Posterior cingulate gyrus (tissue), 11 donors: Measurements from ENCODE around the gene TMEM39B.
"Not testable (repeated sequence)": the region's sequence is repeated elsewhere in the genome, so short reads cannot be mapped to it uniquely, and the experiment has no call there.

Source experiments
- DNase-seq, 10 donors: peaks; one replicate each; pipeline versions ENCODE4 v3.0.0 to v3.0.0-alpha.2; 2020 to 2021; ENCODE audit warnings: mixed read lengths in 3 of 10
- intact Hi-C: fragments of 100-400 bp; cut with DNase I; formaldehyde crosslinking; loops from one replicate; pipeline ENCODE4 v1.15.1; 2023

TMEM39B gene

DNA sequence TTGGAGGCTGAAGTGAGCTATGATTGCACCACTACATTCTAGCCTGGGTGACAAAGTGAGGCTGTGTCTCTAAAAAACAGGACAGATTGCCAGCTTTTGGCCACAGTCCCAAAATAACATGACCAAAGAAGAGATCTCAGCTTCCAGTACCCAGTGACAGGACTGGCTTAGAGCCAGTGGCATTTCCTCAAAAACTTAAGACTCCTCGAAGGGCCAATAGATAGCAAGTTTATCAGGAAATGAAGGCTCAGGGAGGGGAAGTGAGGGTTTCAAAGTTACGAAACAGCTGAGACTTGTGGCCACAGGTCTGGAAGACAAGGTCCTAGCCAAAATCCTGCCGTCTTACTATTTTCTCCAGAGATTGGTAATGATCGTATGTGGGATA is 6.3 kb upstream of the TMEM39B start:
- intact Hi-C loops: loop anchor here (10.0 kb wide), 1 partner anchor 402 kb away; no protein-coding TSS in a partner anchor
- no peak for DNase-seq

DNA sequence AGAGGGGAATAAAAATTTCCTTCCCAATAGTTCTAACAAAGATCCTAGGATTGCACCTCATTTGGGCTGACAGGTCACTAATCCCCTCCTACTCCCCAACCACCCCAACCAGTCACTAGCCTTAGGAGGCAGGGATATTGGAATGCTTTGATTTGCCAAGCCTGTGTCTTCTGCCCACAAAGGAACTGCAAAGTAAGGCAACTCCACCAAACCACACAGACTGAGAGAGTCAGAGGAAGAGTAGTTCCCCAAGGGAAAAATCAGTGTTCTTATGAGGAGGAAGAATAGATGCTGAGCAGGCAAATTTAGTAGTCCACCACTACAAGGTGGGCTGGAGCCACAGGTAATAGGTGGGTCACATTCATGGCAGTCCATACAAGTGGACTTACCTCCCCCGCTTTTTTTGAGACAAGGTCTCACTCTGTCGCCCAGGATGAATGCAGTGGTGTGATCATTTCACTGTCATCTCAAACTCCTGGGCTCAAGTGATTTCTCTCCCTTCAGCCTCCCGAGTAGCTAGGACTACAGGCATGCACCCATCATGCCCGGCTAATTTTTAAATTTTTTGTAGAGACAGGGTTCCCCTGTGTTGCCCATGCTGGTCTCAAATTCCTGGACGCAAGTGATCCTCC is 3.7 kb upstream of the TMEM39B start:
- intact Hi-C loops: loop anchor here (10.0 kb wide), 1 partner anchor 404 kb away; no protein-coding TSS in a partner anchor

DNA sequence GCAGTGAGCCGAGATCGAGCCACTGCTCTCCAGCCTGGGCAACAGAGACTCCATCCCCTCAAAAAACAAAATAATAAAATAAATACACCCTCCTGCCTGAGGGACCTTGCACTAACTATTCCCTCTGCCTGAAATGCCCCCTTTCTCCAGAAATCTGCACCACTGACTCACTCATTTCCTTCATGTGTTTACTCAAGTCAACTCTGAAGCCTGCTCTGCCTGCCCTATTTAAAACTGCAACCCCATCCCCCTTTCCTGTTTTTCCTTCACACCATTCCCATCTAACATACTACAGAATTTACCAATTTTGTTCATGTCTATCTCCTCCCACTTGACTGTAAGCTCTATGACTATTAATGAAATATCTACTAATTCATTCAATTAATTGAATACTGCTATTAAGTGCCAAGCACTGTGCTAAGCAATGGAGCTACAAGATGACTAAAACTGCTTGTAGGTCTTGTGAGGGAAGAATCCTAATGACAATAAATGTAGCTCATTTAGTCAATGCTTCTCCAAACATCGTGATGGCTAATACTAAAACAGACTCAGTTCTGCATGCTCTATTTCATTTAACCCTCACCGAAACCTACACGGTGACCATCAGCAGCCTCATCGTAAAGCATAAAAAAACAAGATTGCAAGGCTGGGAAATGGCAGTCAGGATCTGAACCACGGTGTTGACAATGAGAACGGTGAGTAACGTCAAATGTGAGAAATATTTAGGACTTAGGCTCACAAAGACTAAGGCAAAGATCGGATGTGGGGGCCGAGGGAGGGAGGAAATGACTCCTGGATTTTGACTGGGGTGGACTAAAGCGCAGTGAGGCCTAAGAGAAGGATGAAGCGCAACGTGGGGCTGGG is 749 bp upstream of the TMEM39B start:
- intact Hi-C loops: loop anchor here (2.0 kb wide), 2 partner anchors 35 to 59 kb away; partner anchors contain the start of gene KHDRBS1
- DNase-seq: peak in 1 of 10 donors; percentile 24

More for the DNA sequence above, 3.7 kb upstream of the TMEM39B start:
- no peak for DNase-seq

DNA sequence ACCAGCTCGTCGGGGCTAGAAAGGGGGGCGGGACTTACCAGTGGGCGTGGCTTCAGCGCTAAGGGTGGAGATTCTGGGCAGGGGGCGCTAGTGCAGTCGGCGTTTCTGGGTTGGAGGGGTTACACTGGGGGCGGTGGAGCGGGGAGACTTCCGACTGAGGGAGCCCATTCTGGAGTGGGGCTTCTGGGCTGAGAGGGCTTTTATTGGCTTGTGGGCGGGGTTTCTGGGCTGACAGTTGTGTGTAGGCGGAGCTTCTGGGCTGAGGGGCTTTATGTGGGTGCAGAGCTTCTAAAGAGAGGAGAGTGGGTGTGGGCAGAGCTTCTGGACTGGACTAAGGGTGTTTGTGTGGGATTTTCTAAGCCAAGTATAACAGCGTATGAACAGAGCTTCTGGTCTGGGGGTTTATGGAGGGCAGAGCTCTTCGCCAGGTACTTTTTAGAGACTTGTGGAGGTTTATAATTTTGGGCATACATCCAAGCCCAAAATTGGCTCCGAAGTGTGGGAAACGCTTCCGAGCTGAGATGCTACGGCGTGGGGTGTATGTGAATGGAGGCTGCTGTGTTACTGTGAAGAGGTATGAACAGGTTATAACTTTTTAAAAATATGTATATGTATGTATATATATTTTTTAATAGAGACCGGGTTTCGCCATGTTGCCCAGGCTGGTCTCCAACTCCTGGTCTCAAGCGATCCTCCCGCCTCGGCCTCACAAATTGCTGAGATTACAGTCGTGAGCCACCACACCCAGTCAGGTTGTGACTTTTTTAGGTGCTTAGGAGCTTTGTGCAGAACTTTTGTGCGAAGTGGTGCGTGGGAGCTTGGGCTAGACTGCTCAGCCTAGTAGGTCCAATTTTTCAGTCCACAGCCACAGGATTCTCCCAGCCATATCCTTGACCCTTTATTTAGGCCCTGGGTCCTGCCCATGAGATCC is 825 bp downstream of the TMEM39B start:
- DNase-seq: peak in 3 of 10 donors; percentile 54 to 83 (median 76)
- intact Hi-C loops: loop anchor here (2.0 kb wide), 2 partner anchors 33 to 61 kb away; partner anchors contain the start of gene KHDRBS1

DNA sequence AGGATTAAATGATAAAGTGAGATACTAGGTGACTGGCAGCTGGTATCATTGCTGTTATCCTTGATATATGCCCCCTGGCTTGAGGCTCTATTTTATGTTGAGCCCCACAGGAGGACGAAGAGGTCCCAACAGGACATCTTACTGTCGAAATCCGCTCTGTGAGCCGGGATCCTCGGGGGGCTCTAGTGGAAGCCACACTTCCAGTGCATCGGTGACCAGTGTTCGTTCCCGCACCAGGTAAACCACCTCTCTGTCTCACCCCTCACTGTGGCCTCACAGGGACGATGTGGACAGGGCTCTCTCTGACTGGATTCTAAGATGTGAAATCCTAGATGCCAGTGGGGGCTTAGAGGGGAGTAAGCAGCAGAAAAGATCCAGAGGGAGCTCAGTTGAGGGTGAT is 2.1 kb downstream of the TMEM39B start:
- intact Hi-C loops: no loop called here
- peak in 1 of 10 donors; percentile 57 for DNase-seq

DNA sequence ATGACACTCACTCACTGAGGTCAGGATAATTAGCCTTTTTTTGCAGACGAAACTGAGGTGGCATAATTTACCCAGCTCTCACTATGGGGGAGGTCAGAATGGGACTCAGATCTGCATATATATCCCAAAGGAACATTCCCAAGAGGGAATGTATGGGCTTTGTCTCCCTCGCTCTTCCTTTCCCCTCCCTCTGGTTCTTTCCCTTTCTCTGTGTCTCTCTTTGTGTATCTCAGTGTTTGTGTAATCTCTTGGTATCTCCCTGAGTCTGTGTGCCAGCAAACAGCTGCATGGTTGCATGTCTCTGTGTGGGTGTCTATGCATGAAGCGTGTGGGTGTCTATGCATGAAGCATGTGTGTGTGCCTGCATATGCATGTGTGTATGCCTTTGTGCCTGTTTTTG is 4.7 kb downstream of the TMEM39B start:
- intact Hi-C loops: no loop called here

DNA sequence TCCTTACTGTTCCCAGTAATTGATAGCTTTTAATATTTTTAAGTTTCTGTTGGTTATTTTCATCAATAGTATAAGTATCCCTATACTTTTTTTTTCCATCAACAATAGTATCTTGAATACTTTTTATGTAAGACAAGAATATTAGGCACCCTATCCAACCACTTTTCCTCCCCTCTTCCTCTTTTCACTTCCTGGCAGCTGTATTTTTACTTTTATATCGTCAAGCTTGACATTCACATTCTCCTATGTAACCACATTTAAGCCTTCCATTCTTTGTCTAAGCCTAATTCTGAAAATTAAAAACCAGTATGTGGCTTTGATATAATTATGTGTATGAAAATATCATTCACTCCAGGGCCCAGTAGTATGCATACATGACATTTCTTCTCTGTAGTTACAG is 9.3 kb downstream of the TMEM39B start:
- intact Hi-C loops: no loop called here

More for the DNA sequence above, 4.7 kb downstream of the TMEM39B start:
- DNase-seq: peak in 1 of 10 donors; percentile 39

DNA sequence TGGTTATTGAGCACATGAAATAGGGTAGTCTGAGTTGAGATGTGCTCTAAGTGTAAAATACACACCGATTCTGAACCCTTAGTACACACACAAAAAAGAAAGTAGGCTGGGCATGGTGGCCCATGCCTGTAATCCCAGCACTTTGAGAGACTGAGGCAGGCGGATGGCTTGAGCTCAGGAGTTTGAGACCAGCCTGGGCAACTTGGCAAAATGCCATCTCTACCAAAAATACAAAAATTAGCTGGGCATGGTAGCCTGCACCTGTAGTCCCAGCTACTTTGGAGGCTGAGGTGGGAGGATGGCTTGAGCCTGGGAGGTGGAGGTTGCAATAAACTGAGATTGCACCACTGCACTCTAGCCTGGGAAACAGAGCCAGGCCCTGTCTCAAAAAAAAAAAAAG is 13.6 kb downstream of the TMEM39B start:
- intact Hi-C loops: not testable (repeated sequence)
- DNase-seq: peak in 1 of 10 donors; percentile 24

More for the DNA sequence above, 9.3 kb downstream of the TMEM39B start:
- no peak for DNase-seq

DNA sequence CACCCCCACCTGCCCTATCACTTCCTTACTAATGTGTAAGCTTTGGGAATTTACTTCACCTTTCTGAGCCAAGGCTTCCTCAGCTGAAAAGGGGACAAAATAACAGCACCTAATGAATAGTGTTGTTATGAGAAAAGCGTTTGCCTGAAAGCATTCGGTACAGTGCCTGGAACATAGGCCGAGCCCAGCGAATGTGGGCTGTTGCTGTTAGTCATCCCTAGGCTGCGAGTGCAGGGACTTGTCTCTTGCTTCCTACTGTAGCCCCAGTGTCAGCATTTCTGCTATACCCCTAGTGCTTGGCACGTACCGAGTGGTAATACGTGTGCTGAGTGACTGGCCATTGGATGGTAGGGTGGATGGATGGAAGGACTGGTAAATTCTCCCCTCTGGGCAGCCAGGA is 18.4 kb downstream of the TMEM39B start:
- peak in 2 of 10 donors; percentile 14 to 44 for DNase-seq

DNA sequence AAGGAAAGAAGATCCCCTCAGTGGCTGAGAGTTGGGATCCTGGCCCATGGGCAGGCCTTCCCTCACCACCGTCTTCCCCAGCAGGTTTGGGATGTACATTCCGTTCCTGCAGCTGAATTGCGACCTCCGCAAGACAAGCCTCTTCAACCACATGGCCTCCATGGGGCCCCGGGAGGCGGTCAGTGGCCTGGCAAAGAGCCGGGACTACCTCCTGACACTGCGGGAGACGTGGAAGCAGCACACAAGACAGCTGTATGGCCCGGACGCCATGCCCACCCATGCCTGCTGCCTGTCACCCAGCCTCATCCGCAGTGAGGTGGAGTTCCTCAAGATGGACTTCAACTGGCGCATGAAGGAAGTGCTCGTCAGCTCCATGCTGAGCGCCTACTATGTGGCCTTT is 18.9 kb downstream of the TMEM39B start:
- peak in 2 of 10 donors; percentile 59 to 78 for DNase-seq
- intact Hi-C loops: no loop called here

More for the DNA sequence above, 18.4 kb downstream of the TMEM39B start:
- intact Hi-C loops: no loop called here

DNA sequence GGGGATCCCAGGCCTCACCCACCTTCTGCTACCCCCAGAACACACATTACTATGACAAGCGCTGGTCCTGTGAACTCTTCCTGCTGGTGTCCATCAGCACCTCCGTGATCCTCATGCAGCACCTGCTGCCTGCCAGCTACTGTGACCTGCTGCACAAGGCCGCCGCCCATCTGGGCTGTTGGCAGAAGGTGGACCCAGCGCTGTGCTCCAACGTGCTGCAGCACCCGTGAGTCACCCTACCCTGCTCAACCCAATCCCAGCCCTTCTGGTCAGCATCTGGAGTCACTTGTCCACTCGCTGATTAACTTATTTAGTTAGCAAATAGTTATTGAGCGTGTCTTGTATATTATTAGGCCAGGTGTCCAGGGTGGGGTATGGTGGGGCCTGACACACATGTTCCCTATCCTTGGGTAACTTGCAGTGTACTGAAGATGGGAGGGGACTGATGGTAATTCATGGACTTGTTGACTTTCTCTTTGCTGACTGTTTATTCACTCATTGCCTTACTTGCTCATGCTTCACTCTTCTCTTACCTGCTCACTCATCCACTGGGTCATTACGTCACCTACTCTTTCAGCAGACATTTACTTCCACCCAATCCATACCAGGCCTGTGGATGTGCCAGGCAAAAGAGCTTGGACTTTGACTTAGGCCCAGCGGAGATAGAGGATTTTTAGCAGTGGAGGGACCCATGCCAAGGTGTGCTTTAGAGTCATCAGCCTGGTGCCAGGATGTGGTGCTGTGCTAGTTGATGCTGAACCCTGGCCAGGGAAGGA is 22.2 kb downstream of the TMEM39B start:
- intact Hi-C loops: no loop called here
- no peak for DNase-seq

DNA sequence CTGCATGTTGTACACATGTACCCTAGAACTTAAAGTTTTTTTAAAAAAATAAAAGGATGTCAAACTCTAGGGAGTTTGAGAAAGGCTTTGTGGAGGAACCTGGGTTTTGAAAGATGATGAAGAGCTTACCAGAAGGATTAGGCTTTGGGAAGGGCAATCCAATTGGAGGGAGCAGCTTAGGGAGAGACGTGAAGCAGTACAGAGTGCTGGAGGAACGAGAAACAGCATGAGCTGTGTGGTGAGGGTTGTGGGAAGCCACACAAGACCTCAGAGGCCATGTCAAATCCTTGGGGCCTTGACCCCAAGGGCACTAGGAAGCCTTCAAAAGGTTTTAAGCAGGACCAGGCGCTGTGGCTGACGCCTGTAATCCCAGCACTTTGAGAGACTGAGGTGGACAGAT is 26.7 kb downstream of the TMEM39B start:
- intact Hi-C loops: no loop called here
- DNase-seq: no peak

DNA sequence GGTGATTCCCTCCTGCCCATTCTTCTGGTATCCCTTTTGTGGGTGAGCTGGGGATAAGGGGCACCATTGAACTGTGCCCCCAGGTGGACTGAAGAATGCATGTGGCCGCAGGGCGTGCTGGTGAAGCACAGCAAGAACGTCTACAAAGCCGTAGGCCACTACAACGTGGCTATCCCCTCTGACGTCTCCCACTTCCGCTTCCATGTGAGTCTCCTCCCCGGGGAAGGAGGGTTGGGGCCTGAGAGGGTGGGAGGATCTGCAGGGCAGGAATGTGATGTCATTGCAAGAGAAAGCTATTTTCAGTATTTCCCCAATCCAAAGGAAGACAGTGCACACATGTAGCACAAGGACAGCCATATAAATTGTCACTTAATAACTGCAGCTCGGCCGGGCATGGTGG is 27.6 kb downstream of the TMEM39B start:
- intact Hi-C loops: no loop called here
- peak in 2 of 10 donors; percentile 12 to 70 for DNase-seq

DNA sequence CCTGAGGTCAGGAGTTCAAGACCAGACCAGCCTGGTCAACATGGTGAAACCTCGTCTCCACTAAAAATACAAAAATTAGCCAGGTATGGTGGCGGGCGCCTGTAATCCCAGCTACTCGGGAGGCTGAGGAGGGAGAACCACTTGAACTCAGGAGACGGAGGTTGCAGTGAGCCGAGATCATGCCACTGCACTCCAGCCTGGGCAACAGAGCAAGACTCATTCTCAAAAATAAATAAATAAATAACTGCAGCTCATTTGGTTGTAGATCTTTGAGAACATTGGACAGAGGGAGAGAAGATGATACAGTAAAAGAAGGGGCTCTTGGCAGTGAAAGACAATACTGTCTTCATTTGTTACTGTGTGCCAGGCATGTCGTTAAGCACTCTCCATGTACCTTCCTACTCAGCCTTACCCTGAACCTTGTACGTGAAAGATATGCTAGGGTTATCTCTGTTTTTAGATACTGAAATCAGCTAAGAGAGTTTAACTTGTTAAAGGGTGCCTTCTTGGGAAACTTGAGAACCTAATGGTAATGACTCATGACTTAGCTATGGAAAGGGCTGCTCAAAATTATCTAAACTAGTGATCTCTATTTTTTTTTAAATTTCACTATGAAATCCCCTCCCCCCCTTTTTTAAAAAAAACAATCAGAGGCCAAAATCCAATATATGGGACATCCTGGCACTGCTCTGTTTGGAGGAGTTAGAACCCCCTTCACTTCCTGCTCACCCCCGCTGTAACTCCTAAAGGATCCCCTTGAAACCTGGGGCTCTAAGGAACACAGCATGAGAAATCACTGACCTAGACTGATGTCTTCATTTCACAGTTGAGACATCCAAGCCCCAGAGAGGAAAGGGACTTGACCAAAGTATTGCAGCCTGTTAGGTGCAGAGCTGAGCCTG is 28.3 kb downstream of the TMEM39B start:
- intact Hi-C loops: no loop called here
- no peak for DNase-seq

DNA sequence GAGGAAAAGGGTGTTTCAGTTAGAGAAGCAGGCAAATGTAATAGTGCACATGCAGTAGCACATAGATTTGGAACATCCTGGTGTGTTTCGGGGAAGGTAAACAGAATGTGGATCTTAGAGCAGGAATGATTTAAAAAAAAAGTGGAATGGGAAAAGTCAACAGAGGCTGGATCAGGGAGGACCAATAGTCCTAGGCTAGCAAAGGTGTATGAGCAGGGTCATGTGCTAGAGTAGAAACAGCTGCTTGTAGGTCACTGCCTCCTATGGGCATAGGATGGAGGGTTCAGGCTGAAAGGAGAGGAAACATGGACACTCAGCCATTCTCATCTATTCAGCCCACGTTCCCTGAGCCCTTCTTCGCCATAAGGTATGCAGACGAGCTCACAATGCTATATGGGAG is 31.4 kb downstream of the TMEM39B start:
- intact Hi-C loops: no loop called here
- DNase-seq: no peak

DNA sequence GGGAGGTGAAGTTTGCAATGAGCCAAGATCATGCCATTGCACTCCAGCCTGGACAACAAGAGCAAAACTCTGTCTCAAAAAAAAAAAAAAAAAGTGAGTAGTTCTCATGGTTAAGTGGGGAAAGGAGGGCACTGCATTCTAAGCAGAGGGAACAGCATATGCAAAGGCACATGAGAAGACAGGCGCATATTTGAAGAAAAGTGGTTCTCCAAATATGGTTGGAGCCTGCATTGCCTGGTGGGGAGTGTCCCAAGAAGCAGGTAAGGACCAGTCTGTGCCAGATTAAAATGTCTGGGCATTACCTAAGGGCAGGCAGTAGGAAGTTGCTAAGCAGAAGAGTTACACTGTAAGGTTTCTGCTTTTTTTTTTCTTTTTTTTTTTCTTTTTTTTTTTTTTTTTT is 32.6 kb downstream of the TMEM39B start:
- intact Hi-C loops: no loop called here

DNA sequence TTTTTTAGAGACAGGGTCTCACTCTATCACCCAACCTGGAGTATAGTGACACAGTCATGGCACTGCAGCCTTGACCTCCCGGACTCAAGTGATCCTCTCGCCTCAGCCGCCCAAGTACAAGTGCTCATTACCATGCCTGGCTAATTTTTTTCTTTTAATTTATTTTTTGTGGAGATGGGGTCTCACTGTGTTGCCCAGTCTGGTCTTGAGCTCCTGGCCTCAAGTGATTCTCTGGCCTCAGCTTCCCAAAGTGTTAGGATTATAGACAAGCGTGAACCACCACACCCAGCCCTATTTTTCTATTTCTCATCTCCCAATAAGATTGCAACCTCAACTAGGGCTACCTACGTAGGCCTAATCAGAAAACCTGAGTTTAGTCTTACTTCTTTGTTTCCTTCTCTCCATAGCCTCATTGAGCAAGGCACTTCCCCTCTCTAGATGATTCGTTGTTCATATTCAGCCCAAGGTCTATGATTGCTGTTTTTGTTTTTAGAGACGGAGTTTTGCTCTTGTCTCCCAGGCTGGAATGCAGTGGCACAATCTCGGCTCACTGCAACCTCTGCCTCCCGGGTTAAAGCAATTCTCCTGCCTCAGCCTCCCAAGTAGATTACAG is 34.0 kb downstream of the TMEM39B start:
- peak in 1 of 10 donors; percentile 15 for DNase-seq
- intact Hi-C loops: loop anchor here (2.0 kb wide), 1 partner anchor 34 kb away; the partner anchor contains the start of gene TMEM39B

More for the DNA sequence above, 32.6 kb downstream of the TMEM39B start:
- no peak for DNase-seq
